HT1080 (cell line): ENCODE results near the gene C16orf74. TPM values are rescaled to one million over a fixed set of nuclear protein-coding genes. Genes with fewer than 3 reads are reported as not detected.

Source experiments
- DNase-seq: peaks from one replicate; pipeline ENCODE4 v3.0.0-alpha.2; 2015; ENCODE audit warnings: low read depth
- total RNA-seq: library from RNA; depleted of rRNA; stranded (reverse); fragments of >200 nt; shearing (Covaris generic); gene quantifications from 2 replicates; pipeline ENCODE4 v1.2.3, GENCODE V29; 2014

Gene C16orf74
- total RNA-seq, 1 experiment from 2014 or later, result 46.0 TPM

GRCh38 chr16:85674828-85675227 is 76.1 kb downstream of the C16orf74 start:
- DNase-seq, result no peak

GRCh38 chr16:85674418-85674755 is 76.5 kb downstream of the C16orf74 start:
- no peak for DNase-seq

- DNase-seq, result no peak
Observed at GRCh38 chr16:85673529-85674417, 77.1 kb downstream of the C16orf74 start.

DNA sequence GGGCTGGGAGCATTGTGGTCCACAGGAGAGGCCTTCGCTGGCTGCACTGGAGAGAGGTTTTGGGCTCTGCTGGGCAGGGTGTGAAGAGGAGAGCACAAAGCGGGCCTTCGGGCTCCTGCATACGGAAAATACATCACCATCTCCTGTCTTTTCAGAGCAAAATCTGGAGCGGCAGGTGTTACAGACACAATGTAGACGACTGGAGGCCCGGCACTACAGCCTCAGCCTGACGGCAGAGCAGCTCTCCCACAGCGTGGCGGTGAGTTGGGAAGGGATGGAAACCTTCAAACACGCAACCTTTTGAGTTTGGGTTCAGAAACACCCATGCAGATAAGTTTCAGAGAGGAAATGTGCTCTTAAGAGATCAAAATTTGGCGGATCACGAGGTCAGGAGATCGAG is 80.1 kb downstream of the C16orf74 start:
- no peak for DNase-seq

- no peak for DNase-seq
Observed at GRCh38 chr16:85668676-85669424, 82.0 kb downstream of the C16orf74 start.

DNA sequence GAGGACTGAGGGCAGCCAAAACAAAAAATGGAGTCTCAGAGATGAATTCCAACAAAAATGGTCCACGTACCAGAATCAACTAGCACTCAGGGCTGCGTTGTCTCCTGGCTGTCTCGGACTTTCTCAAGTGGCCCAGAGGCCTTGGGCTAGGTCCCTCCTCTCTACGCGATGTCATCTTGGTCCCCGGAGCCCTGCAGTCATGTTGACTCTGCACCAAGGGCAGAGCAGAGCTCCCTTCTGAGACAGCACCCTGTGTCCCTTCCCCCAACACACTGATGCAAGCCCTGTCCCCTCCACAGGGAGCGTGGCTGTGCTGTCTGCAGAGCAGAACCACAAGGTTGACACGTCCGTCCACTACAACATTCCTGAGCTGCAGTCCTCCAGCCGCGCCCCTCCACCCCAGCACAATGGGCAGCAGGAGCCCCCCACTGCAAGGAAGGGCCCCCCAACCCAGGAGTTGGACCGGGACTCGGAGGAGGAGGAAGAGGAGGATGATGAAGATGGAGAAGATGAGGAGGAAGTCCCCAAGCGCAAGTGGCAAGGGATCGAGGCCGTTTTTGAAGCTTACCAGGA is 83.0 kb downstream of the C16orf74 start:
- no peak for DNase-seq

DNA sequence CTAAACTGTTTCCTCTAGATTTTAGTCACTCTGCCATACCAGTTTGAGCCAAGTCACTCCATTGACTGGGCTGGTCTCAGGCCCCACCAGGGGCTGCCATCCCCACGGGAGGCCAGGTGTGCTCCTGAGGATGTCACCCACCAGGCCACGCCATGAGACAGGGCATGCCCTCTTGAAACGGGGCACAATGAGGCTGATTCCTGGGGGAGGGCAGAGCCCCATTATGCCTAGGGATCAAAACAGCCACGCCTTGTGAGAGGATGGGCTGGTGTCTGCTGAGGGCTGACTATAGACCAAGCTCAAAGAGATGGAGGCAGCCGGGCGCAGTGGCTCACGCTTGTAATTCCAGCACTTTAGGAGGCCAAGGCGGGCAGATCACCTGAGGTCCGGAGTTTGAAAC is 83.6 kb downstream of the C16orf74 start:
- DNase-seq, result no peak

DNA sequence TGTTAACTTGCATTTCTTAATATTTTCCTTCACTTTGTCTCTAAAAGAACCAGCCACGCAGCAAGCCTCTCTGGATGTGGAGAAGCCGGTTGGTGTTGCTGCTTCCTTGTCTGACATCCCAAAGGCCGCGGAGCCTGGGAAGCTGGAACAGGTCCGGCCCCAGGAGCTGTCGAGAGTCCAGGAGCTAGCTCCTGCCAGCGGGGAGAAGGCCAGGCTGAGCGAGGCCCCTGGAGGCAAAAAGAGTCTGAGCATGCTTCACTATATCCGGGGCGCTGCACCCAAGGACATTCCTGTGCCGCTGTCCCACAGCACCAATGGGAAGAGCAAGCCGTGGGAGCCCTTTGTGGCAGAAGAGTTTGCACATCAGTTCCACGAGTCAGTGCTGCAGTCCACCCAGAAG is 85.0 kb downstream of the C16orf74 start:
- no peak for DNase-seq

DNA sequence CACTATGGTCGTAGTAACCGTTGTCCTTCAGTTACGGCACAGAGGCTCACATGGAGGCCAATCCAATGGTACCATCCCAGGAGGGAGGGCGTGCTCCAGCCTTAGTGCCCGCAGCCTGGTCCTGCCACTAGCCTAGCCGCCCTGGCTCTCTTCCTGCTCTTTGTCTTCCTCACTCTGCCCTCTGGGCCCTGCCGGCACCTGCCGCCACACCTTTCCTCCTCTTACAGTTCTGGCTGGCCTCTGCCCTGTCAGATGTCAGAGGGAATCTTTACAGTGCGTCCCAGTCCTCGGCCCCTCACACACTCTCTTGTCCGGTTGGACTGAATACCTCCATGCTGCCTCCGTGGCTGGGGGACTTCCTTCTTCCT is 85.5 kb downstream of the C16orf74 start:
- no peak for DNase-seq

GRCh38 chr16:85664580-85665372 is 86.1 kb downstream of the C16orf74 start:
- DNase-seq, result no peak

GRCh38 chr16:85663891-85664321 is 87.0 kb downstream of the C16orf74 start:
- no peak for DNase-seq

GRCh38 chr16:85662976-85663830 is 87.7 kb downstream of the C16orf74 start:
- DNase-seq, result no peak

- no peak for DNase-seq
Observed at GRCh38 chr16:85662482-85662812, 88.4 kb downstream of the C16orf74 start.

DNA sequence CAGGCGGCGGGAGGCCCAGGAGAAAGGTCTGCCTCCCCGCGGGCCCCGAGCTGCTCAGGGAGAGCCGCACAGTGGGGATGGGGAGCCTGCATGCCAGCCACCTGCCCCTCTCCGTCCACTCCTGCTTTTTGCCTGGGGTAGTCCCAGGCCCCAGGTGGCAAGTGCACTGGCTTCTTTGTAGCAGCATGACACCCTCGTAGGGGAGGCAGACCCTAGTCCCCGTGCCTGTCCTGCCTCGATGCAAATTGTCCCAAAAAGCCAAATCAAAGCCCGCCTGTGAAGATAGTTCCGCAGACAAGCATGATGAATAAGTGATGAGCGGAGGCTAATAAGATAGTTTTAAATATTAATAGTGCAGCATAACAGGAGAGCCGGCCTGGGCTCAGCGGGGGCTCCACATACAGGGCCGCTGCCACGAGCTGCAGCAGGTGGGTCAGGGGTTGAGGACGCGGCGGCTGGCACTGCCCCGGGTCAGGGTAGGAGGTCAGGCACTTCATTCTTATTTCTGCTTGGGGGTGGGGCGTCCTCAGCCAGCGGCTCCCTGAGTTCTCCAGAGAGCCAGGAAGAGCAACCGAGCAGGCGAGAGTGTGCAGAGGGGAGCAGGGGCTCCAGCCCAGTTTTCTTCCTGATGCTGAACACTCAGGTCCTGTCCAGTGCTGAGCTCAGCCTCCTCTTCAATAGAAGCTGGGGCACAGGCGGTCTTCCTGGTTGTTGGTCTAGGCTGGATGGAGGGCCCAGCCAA is 89.0 kb downstream of the C16orf74 start:
- DNase-seq, result no peak

- DNase-seq, result no peak
Observed at GRCh38 chr16:85660843-85661739, 89.8 kb downstream of the C16orf74 start.

- DNase-seq, result peak; percentile 55
Observed at GRCh38 chr16:85659805-85660511, 90.9 kb downstream of the C16orf74 start.

GRCh38 chr16:85659336-85659735 is 91.6 kb downstream of the C16orf74 start:
- DNase-seq, result no peak
